Tibial artery (tissue), 4 donors: ENCODE data around the gene RASSF4.

ENCODE experiments used
- DNase-seq, 2 donors: peaks; one replicate each; pipeline ENCODE4 v3.0.0-alpha.2; 2019
- H3K27ac ChIP-seq, 2 donors: fragments of 200-600 bp; sonication (generic) in 1 of 2; 1 replicate in 1 of 2; 2 replicates in 1 of 2; pipeline ENCODE4 v1.5.1; 2018 to 2019; ENCODE audit warnings: mild to moderate bottlenecking in 1 of 2
- H3K27me3 ChIP-seq, 2 donors: fragments of 200-600 bp; sonication (generic) in 1 of 2; one replicate each; pipeline versions ENCODE4 v1.5.1 to v1.6.0; 2016 to 2019
- H3K36me3 ChIP-seq, 3 donors: fragments of 200-600 bp; sonication (generic) in 2 of 3; one replicate each; pipeline ENCODE4 v1.5.1; 2016 to 2019; ENCODE audit warnings: mild to moderate bottlenecking in 2 of 3
- H3K4me1 ChIP-seq, 4 donors: fragments of 200-600 bp; sonication (generic) in 2 of 4; 1 replicate in 3 of 4; 2 replicates in 1 of 4; pipeline ENCODE4 v1.5.1; 2016 to 2019
- H3K4me3 ChIP-seq, 2 donors: fragments of 200-600 bp; sonication (generic) in 1 of 2; 1 replicate in 1 of 2; 2 replicates in 1 of 2; pipeline ENCODE4 v1.5.1; 2018 to 2019; ENCODE audit warnings: mild to moderate bottlenecking in 2 of 2
- H3K9me3 ChIP-seq, 3 donors: fragments of 200-600 bp; sonication (generic) in 1 of 3; one replicate each; pipeline ENCODE4 v1.5.1; 2016 to 2019
- intact Hi-C: fragments of 100-400 bp; cut with DNase I; formaldehyde crosslinking; loops from one replicate; pipeline ENCODE4 v1.15.0; 2023; ENCODE audit warnings: low total_unique reads
- TF ChIP-seq, protein P1 (sequence below), 2 experiments: fragments of 200-600 bp in 1 of 2; fragments of 450-650 bp in 1 of 2; IDR thresholded peaks; one replicate each; pipeline ENCODE4 v1.5.1; 2017 to 2019; ENCODE audit warnings: antibody characterized with exemption in 2 of 2, mild to moderate bottlenecking in 1 of 2, moderate library complexity in 1 of 2

Gene RASSF4

GRCh38 chr10:44954962-44955361 lies 4.6 kb upstream of the RASSF4 start:
- DNase-seq = no peak
- intact Hi-C loops = no loop called here
- TF ChIP-seq, protein P1, sequence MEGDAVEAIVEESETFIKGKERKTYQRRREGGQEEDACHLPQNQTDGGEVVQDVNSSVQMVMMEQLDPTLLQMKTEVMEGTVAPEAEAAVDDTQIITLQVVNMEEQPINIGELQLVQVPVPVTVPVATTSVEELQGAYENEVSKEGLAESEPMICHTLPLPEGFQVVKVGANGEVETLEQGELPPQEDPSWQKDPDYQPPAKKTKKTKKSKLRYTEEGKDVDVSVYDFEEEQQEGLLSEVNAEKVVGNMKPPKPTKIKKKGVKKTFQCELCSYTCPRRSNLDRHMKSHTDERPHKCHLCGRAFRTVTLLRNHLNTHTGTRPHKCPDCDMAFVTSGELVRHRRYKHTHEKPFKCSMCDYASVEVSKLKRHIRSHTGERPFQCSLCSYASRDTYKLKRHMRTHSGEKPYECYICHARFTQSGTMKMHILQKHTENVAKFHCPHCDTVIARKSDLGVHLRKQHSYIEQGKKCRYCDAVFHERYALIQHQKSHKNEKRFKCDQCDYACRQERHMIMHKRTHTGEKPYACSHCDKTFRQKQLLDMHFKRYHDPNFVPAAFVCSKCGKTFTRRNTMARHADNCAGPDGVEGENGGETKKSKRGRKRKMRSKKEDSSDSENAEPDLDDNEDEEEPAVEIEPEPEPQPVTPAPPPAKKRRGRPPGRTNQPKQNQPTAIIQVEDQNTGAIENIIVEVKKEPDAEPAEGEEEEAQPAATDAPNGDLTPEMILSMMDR (IDR thresholded peaks at IDR 0.05) = no peak
- Histone ChIP-seq H3K4me1 (peaks cover 0 to 20% (median 14%) of the 10 kb centered on the region in 4 donors), H3K36me3 (peaks cover 0 to 7% (median 0%) of the 10 kb centered on the region in 3 donors), H3K9me3 (no peaks in the 10 kb centered on the region), H3K27me3 (no peaks in the 10 kb centered on the region), H3K27ac (no peak overlapping the region), H3K4me3 (no peak overlapping the region)

DNA sequence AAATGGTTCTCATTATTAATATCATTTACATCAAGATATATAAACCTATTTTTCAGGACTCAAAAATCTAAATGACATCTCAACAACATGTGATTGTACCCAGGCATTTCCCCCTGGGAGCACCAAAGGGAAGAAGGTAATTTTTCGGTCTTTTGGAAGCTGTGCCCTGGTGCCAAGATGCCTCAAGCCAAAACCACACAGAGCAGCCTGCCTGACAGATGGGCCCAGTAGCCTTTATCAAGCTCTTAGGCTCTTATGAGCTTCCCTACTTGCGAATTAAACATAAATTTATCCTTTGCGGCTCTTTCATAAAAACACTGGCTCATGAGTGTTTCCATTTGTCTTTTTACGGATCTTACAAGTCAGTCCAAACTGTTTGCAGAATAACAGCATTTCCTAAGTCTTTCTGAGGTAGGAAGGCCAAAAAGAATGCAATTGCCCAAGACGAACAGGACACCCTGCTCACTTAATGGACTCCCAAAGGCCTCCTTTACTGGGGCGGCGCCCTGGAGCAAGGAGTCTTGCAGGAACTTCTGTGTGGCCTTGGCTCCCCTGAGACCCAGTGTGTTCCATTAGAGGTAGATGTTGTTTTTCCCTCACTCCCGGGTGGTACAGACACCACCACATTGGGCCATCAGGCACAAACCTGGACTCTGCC lies 4.1 kb upstream of the RASSF4 start:
- Histone ChIP-seq H3K4me1 (peaks cover 0 to 22% (median 20%) of the 10 kb centered on the region in 4 donors), H3K4me3 (no peak overlapping the region), H3K36me3 (peaks cover 0 to 7% (median 0%) of the 10 kb centered on the region in 3 donors), H3K27me3 (no peaks in the 10 kb centered on the region), H3K9me3 (no peaks in the 10 kb centered on the region), H3K27ac (no peak overlapping the region)
- intact Hi-C loops = no loop called here
- DNase-seq = peak; percentile 75 to 80
- TF ChIP-seq, protein P1 (IDR thresholded peaks at IDR 0.05) = no peak

DNA sequence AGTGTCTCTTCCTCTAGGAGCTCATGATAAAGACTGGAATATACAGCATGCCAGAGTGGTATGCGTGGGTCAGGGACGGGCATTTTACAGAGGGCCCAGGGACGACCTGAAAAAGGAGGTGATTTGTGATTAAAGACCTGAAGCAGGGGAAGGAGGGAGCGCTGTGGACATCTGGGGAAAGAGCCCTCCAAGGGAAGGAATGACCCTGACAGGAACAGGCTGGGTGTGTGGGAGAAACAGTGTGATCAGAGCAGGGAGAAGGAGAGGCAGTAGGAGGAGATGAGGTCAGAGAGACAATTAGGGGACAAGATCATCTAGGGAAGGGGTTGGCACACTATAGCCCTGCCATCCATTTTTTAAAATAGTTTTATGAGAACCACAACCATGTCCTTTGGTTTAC lies 3.4 kb upstream of the RASSF4 start:
- TF ChIP-seq, protein P1 (IDR thresholded peaks at IDR 0.05) = no peak
- DNase-seq = peak in 1 of 2 donors; percentile 48
- Histone ChIP-seq H3K4me3 (no peak overlapping the region), H3K36me3 (peaks cover 0 to 7% (median 0%) of the 10 kb centered on the region in 3 donors), H3K27me3 (no peaks in the 10 kb centered on the region), H3K27ac (no peak overlapping the region), H3K4me1 (peaks cover 0 to 29% (median 25%) of the 10 kb centered on the region in 4 donors), H3K9me3 (no peaks in the 10 kb centered on the region)
- intact Hi-C loops = no loop called here

DNA sequence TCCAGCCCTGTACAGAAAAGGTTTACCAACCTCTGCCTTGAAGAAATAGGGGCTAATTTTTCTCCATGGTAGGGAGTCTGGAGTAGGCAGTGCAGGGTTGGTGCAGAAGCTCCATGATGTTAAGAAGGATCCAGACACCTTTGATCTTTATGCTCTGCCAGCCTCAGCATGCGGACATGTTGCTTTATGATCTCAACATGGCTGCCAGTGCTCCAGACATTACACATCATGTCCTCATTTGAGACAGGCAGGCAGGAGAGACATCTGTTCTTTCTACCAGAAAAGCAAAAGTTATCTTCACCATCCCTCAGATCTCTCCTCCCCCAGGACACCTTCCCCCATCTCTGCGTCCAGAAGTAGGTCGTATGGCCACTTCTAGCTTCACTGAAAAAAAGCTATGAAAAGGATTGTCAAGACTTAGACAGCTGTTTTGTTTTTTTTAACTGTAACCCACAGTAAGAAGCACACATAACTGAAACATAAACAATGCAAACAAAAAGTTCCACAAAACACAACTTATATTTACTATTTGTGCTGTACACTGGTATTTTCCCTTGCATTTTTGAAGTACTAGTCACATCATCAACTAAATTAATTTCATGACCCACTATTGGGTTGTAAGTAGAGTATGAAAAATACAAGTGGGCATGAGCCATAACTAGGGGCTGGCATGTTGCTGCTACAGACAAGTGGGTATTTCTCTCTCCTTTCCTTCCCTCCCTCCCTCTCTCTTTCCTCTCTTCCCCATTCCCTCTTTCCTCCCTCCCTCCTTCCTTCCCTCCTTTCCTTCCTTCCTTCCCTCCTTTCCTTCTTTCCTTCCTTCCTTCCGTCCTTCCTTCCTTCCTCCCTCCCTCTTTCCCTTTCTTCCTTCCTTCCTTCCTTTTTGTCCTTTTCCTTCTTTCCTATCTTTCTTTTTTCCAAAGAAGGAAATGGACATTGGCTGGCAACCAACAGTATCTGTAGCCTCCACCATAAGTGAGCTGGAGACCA lies 2.6 kb upstream of the RASSF4 start:
- no peaks in the 10 kb centered on the region for H3K9me3 ChIP-seq
- H3K4me1 ChIP-seq = peaks cover 0 to 37% (median 28%) of the 10 kb centered on the region in 4 donors
- TF ChIP-seq, protein P1 (IDR thresholded peaks at IDR 0.05) = no peak
- peak in 1 of 2 donors; percentile 28 for DNase-seq
- intact Hi-C loops = no loop called here
- no peak overlapping the region for H3K27ac ChIP-seq
- no peaks in the 10 kb centered on the region for H3K27me3 ChIP-seq
- peaks cover 0 to 7% (median 0%) of the 10 kb centered on the region in 3 donors for H3K36me3 ChIP-seq
- no peak overlapping the region for H3K4me3 ChIP-seq

DNA sequence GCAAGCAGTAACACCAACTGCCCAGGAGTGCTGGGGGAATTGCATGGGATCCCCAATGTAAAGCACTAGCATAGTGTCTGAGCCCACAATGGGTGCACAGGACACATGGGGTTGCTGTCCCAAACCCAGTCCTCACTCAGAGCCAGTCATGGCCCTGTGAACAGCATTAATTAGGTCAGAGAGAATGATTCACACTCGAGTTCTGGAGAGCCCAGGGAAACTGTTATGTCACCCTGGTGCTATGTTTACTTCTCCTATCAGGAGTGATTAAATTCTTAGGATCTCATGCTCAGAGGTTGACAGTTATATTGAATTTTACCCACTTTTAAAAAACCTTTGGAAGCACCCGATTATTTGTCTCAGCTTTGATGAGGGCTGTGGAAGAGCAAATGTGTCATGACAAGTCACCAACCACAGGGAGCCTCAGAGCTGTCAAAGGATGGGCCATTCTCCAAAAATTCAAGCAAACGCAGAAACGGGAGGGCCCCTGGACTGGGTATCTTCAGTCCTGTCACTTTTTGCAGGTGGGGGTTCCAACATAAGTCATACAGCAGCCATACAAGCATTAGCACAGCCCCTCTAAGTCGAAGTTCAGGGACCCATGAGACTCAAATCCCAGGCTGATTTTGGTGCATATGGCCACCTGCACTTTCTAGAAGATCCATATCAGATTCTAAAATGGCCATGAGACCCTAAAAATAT lies 1.3 kb upstream of the RASSF4 start:
- intact Hi-C loops = loop anchor here (2.0 kb wide), 1 partner anchor 16 kb away; no protein-coding TSS in a partner anchor
- peak overlapping the region; percentile 66 to 80 for H3K4me3 ChIP-seq

More for the DNA sequence above, 1.3 kb upstream of the RASSF4 start:
- Histone ChIP-seq H3K27me3 (no peaks in the 10 kb centered on the region), H3K27ac (peak overlapping the region; percentile 80 to 82), H3K36me3 (peaks cover 0 to 7% (median 0%) of the 10 kb centered on the region in 3 donors), H3K4me1 (peaks cover 0 to 50% (median 34%) of the 10 kb centered on the region in 4 donors), H3K9me3 (no peaks in the 10 kb centered on the region)
- peak in 1 of 2 donors; percentile 53 for DNase-seq
- TF ChIP-seq, protein P1 (IDR thresholded peaks at IDR 0.05) = no peak
